Right lung (tissue), 10 donors: ENCODE data around the gene IRAK1BP1. TPM values are rescaled to one million over a fixed set of nuclear protein-coding genes. Genes with fewer than 3 reads are reported as not detected.
"Not testable (repeated sequence)": the region's sequence is repeated elsewhere in the genome, so short reads cannot be mapped to it uniquely, and the experiment has no call there.

Experiments
- DNase-seq, 2 donors: peaks; one replicate each; pipeline ENCODE4 v3.0.0-alpha.2; 2013
- long read RNA-seq, 8 donors: transcript quantifications; one replicate each; lab custom pipeline, GENCODE V29; 2026
- polyA plus RNA-seq, 5 donors: library from polyadenylated mRNA; unstranded; fragments of 120-200 nt; gene quantifications; one replicate each; pipeline versions ENCODE4 v1.2.1 to v1.2.3, GENCODE V29; 2013; ENCODE audit warnings: inconsistent platforms in 1 of 5, low replicate concordance in 1 of 5; ENCODE audit not compliant: insufficient read length in 5 of 5, insufficient read depth in 1 of 5

Gene IRAK1BP1
- 10 to 100 TPM; 12.6 to 16.1 (median 14.9) TPM for polyA plus RNA-seq
- long read RNA-seq, donor 1, full-length matches to known transcripts: 13 of 181 reads
- long read RNA-seq, donor 1, partial matches to known transcripts: 163 of 181 reads
- long read RNA-seq, donor 1, other reads (novel, unspliced or antisense): 5 of 181 reads
- long read RNA-seq, donor 2, full-length matches to known transcripts: 3 of 22 reads
- long read RNA-seq, donor 2, partial matches to known transcripts: 14 of 22 reads
- long read RNA-seq, donor 2, other reads (novel, unspliced or antisense): 5 of 22 reads
- long read RNA-seq, donor 3, full-length matches to known transcripts: 5 of 148 reads
- long read RNA-seq, donor 3, partial matches to known transcripts: 134 of 148 reads
- long read RNA-seq, donor 3, other reads (novel, unspliced or antisense): 9 of 148 reads
- long read RNA-seq, donor 4, full-length matches to known transcripts: 9 of 9 reads
- long read RNA-seq, donor 4, partial matches to known transcripts: 0 of 9 reads
- long read RNA-seq, donor 4, other reads (novel, unspliced or antisense): 0 of 9 reads
- long read RNA-seq, donor 5, full-length matches to known transcripts: 6 of 924 reads
- long read RNA-seq, donor 5, partial matches to known transcripts: 387 of 924 reads
- long read RNA-seq, donor 5, other reads (novel, unspliced or antisense): 531 of 924 reads
- long read RNA-seq, donor 6, full-length matches to known transcripts: 13 of 229 reads
- long read RNA-seq, donor 6, partial matches to known transcripts: 216 of 229 reads
- long read RNA-seq, donor 6, other reads (novel, unspliced or antisense): 0 of 229 reads
- long read RNA-seq, donor 7, full-length matches to known transcripts: 3 of 3 reads
- long read RNA-seq, donor 7, partial matches to known transcripts: 0 of 3 reads
- long read RNA-seq, donor 7, other reads (novel, unspliced or antisense): 0 of 3 reads
- long read RNA-seq, donor 8, full-length matches to known transcripts: 1 of 34 reads
- long read RNA-seq, donor 8, partial matches to known transcripts: 23 of 34 reads
- long read RNA-seq, donor 8, other reads (novel, unspliced or antisense): 10 of 34 reads

DNA sequence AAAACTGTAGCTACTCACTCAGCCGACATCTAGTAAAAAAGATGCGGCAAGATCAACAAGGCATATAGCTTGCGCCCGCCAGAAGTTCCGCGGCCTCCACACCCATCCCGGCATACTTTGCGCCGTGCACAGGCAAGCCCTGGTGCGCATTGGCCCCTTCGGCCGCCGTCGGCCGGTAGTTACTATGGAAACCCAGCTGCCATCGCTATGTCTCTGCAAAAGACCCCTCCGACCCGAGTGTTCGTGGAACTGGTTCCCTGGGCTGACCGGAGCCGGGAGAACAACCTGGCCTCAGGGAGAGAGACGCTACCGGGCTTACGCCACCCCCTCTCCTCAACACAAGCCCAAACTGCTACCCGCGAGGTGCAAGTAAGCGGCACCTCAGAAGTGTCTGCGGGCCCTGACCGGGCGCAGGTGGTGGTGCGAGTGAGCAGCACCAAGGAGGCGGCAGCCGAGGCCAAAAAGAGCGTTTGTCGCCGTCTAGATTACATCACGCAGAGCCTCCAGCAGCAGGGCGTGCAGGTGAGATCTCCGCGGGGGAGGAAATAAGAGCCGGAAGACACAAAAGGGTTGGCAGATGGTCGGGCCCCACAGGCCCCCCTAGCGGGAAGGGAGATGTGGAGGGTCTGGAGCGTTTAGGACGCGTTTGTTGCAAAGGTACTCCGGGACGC lies at the start of gene IRAK1BP1:
IRAK1BP1 (plus strand) TSS at position 182 of the 671 bp plus-strand sequence; CDS start at position 208, 26 bp downstream.
- DNase-seq: peak; percentile 84

DNA sequence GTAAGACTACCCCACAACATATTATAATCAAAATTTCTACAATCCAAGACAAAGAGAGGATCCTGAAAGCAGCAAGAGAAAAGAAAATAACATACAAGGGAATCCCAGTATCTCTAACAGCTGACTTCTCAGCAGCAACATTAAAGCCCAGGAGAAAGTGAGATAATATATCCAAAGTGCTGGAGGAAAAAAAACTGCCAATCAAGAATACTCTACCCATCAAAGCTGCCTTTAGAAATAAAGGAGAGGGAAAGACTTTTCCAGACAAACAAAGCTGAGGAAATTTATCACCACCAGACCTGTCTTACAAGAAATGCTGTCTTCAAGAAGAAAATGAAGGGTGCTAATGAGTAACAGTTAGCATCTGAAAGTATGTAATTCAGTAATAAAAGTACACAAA lies 43.3 kb upstream of the IRAK1BP1 start:
- DNase-seq: no peak

DNA sequence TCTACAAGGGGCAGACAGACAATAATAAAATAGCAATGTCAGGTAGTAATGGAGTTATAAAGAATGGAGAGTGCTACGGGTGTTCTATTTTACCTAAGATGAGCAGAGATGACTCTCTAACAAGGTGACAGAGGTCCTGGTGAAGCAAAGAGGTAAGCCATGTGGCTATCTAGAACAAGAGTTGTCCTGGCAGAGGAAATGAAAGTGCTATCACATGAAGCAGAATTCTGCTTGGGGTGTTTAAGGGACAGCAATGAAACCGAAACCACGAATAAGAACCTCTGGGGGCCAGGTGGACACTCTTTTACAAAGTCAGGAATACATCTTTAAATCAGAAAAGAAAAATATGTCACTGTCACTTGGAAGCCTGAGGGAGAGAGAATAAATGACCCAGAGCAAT lies 37.9 kb upstream of the IRAK1BP1 start:
- DNase-seq: no peak

DNA sequence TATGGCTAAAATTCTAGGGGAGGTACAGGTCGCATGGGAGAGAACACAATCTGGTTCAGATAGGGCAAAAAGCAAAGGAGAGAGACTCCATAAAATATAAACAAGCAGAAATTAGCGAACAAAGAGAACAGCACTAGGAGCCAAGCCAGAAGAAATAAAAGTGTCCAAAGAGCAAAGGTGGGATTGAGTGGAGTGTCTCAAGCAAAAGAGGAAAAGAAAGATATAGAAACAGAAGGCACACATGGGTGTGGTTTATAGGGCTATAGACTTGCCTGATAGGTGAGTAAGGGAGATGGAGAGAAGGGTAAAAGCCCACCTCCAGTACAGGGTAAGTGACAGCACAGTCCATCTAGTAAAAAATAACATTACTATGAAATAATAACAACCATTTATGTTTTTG lies 36.5 kb upstream of the IRAK1BP1 start:
- DNase-seq: no peak

DNA sequence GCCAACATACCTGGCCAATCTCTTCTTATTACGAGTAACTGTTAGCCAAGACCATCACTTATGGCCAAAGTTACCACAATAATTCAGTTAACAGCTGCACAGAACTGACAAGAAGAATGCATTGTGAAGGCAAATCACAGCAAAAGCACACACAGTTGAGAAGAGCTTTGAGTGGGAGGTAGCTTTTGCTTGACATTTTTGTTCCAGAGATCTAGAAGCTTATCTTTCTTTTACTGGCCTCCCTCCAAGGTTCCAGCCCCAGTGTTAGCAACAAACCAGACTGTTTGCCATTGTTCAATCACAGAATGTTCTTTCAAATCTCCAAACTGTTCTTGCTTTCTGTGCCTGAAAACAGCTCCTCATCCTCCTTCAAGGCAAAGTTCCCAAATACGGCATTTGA lies 35.9 kb upstream of the IRAK1BP1 start:
- peak in 1 of 2 donors; percentile 11 for DNase-seq

- no peak for DNase-seq
Measured at GRCh38 chr6:78832091-78832808, 35.1 kb upstream of the IRAK1BP1 start.

DNA sequence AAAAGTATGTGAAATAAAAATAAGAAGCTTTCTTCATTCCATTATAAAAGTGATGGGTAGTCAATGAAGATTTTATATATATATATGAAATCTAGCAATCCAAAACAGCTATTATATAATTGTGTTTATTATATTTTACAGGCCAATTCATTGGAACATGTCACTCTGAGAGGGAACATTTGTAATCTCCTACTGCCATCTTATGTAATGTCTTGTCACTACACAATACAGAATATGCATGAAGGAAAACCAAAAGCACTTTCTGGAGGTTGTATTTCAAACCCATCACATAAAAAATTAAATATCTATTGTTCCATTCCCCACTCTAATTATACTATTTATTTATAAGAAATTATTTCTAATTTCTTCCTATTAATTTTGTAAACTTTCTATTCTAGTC lies 31.5 kb upstream of the IRAK1BP1 start:
- no peak for DNase-seq

- no peak for DNase-seq
Measured at GRCh38 chr6:78836598-78836997, 30.8 kb upstream of the IRAK1BP1 start.

GRCh38 chr6:78841111-78841510 lies 26.2 kb upstream of the IRAK1BP1 start:
- DNase-seq: no peak

GRCh38 chr6:78842953-78843352 lies 24.4 kb upstream of the IRAK1BP1 start:
- no peak for DNase-seq

DNA sequence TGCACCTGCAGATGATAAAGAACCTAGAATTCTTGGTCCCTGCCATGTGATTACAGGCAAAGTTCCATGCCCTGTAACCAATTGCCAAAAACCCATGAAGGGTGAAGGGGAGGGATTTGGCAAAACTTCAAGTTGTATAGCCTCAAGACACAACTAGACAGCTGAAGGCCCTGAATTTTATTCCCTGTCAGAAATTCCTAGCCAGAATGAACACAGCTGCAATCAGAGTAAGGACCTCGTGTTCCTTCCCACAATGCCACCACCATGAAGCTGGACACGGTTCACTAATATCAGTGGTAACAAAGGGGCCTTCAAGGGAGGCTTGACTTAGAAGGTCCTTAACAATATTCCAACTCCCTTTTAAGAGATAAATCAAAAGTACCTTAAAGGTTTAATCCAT lies 22.5 kb upstream of the IRAK1BP1 start:
- DNase-seq: no peak

- DNase-seq: no peak
Measured at GRCh38 chr6:78845567-78845966, 21.8 kb upstream of the IRAK1BP1 start.

GRCh38 chr6:78850621-78851020 lies 16.7 kb upstream of the IRAK1BP1 start:
- no peak for DNase-seq

- no peak for DNase-seq
Measured at GRCh38 chr6:78851156-78851555, 16.2 kb upstream of the IRAK1BP1 start.

DNA sequence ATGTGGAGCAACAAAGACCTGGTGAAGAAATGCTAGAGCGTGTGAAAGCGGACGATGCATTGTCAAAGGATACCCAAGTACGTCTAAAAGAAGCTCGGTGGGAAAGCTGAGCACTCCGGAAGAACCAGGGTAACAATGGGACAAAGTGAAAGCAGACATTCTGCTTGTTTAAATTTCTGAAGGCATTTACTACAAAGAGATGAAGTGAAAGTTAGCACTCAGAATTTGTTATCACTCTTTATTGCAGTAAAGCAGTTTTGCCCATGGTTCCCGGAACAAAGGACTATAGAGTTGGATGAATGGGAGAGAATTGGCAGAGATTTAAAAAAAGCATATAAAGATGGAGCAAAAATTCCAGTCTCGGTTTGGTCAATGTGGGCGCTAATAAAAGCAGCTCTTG lies 12.8 kb upstream of the IRAK1BP1 start:
- no peak for DNase-seq

GRCh38 chr6:78858339-78858938 lies 8.9 kb upstream of the IRAK1BP1 start:
- DNase-seq: not testable (repeated sequence)

GRCh38 chr6:78861509-78861908 lies 5.8 kb upstream of the IRAK1BP1 start:
- no peak for DNase-seq

GRCh38 chr6:78863576-78863975 lies 3.8 kb upstream of the IRAK1BP1 start:
- no peak for DNase-seq

DNA sequence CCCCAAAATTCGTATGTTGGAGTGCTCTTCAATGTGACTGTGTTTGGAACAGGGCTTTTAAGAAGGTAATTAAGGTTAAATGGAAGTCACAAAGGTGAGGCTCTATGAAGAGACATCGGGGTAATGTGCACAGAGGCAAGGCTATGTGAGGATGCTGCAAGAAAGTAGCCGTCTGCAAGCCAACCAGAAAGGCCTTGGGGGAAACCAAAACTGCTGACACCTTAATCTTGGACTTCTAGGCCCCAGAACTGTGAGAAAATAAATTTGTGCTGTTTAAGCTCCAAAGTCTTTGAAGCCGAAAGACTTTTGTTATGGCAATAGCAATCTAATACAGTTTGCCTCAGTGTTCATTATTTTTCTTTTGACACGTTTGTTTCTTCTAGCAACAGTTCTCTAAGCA lies 2.4 kb upstream of the IRAK1BP1 start:
- DNase-seq: no peak

GRCh38 chr6:78867020-78867369 lies 356 bp upstream of the IRAK1BP1 start:
- DNase-seq: no peak

DNA sequence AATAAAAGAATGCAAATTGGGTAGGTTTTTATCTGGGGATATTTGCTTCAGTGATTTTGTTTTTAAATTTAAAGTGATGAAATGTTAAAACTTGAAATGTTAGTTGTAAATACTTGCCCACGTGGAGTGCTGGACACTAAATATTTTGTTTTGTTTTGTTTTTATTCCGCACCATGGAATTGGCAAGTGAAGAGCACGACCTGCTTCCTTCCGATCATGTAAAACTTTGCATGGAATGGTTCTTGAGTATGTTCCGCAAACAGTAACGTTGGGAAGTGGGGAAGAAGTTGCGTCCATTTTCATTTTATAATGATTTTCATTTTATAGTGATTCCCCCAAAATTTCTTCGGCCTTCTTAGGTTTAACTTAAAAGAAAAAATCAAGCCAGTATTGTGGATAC lies 765 bp downstream of the IRAK1BP1 start:
- DNase-seq: peak in 1 of 2 donors; percentile 5
